HG03342 (cell line): Measurements from ENCODE around the gene RAPGEF1.

ENCODE experiments used
- ATAC-seq: cut with Tn5 transposase; IDR thresholded peaks from one replicate; pipeline ENCODE4 v1.9.1; 2021; ENCODE audit warnings: mild to moderate bottlenecking, moderate library complexity; ENCODE audit not compliant: unreplicated experiment

The RAPGEF1 gene

DNA sequence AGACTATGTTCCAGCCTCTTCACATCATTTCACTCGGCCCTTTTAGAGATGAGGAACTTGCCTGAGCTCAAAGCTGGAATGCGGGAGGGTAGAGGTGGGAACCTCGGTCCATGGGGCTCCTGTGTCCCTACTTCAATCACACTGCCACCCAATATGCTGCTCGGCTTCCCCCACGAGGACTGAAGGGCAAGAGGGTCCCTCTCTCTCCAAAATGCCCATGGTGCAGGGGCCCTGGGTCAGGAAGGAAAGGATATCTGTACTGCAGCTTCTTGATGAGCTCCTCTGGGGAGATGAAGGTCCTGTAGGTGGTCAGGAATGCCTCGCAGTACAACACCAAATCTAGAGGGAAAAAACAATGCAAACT is 148.0 kb downstream of the RAPGEF1 start:
- ATAC-seq = no peak

GRCh38 chr9:131590907-131591844 is 148.7 kb downstream of the RAPGEF1 start:
- no peak for ATAC-seq

DNA sequence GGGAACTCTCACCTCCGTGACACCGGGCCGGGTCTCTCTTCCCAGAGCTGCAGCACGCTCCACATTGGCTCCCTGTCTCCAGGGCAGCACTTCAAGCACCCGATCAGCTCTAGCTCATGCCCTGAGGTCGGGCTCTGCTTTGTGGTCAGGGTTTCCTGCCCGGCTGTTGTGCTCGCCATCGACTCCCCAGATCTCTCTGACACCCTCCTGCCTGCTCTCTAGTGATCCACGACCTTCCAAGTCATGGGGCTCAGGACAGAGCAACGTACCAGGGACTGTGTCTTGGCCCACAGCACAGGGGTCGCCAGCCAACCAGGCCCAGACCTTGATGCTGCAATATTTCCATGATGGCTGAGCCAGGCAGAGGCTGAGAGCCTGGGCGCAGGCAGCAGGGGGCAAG is 149.4 kb downstream of the RAPGEF1 start:
- no peak for ATAC-seq

- no peak for ATAC-seq
These were observed 149.9 kb downstream of the RAPGEF1 start for GRCh38 chr9:131589993-131590392.

DNA sequence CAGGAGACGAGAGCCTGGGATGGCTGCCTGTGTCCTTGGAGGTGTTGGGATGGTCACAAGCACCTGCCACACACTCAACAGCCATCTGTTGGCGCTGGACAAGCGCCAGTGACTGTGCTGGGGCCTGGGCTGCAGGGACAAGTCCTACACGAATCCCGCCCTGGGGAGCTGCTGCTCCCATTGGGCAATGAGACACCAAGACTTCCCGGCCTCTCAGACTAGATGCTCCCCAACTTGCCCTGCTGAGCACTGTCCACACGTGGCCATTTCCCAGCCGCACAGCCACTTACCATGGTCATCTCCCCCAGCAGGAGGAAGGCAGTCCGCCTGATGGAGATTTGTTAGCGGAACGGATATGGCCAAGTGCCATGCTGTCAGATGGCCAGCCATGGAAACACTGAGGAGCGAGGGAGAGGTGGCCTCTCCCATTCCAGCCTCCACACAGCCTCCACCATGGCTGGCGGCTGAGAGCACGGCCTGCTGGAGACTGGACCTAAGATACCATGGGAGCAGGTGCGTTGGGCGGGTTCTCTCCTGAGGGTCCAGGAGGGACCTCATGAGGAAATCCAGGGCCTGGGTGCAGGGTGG is 150.7 kb downstream of the RAPGEF1 start:
- no peak for ATAC-seq

- ATAC-seq = no peak
These were observed 151.5 kb downstream of the RAPGEF1 start for GRCh38 chr9:131588396-131588795.

GRCh38 chr9:131587906-131588305 is 152.0 kb downstream of the RAPGEF1 start:
- ATAC-seq = no peak

DNA sequence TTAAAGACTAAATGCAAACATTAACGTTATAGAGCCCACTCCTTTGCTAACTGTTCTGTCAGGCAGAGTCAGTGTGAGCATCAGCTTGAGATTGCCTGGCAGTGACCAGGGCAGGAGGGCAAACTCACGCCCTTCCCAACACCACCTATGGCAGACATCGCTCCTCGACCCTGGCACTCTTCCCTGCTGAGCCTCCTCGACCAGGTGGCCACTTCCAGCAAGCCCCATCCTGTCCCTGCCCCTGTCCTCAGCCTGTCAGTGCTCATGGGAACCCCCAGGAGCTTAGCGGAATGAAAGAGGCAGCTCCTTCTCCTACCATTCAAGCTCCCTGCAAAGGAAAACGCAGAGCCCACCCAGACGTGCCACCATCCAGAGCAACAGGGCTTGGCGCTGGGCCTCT is 152.5 kb downstream of the RAPGEF1 start:
- no peak for ATAC-seq

DNA sequence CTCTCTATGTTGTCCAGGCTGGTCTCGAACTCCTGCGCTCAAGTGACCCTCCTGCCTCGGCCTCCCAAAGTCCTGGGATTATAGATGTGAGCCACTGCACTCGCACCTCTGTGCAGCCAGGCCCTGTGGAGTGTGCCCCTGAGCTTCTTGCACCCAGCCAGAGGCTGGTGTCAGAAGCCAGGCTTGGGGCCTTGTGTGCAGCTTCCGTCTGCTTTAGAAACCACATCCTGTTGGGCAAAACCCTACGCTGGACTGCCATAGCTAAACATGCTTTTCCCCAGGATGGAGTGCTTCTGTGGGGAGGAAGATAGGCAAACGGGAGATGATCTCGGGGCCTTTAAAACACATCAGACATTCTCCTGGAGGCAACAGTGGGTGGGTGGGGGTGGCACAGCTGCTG is 154.5 kb downstream of the RAPGEF1 start:
- ATAC-seq = no peak

DNA sequence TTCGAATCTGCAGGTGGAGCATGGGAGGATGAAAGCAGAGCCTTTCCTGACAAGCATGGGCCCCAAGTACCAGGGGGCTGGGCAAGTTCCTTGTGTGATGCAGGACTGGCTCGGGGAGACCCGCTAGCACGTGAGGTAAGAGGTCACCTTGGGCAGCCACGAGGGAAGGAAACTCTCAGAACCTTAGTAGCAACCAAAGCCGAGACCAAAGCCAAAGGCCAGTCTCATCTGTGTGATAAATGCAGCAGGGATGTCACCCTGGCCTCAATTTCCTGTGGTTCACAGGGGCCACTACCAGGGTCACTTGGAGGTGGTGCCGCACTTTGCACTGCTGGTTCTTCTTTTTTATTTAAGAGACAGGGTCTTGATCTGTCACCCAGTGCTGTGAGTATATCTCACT is 155.0 kb downstream of the RAPGEF1 start:
- no peak for ATAC-seq

GRCh38 chr9:131583836-131584555 is 155.9 kb downstream of the RAPGEF1 start:
- ATAC-seq = no peak

DNA sequence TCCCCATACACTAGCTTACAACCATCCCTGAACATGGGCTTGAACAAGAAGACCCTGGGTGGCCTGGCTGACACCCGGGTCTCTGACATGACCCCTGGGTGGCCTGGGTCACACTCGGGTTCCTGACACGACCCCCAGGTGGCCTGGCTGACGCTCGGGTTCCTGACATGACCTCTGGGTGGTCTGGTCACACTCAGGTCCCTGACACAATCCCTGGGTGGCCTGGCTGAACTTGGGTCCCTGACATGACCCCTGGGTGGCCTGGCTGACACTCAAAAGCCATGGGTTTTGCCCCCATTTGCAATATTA is 156.6 kb downstream of the RAPGEF1 start:
- no peak for ATAC-seq

DNA sequence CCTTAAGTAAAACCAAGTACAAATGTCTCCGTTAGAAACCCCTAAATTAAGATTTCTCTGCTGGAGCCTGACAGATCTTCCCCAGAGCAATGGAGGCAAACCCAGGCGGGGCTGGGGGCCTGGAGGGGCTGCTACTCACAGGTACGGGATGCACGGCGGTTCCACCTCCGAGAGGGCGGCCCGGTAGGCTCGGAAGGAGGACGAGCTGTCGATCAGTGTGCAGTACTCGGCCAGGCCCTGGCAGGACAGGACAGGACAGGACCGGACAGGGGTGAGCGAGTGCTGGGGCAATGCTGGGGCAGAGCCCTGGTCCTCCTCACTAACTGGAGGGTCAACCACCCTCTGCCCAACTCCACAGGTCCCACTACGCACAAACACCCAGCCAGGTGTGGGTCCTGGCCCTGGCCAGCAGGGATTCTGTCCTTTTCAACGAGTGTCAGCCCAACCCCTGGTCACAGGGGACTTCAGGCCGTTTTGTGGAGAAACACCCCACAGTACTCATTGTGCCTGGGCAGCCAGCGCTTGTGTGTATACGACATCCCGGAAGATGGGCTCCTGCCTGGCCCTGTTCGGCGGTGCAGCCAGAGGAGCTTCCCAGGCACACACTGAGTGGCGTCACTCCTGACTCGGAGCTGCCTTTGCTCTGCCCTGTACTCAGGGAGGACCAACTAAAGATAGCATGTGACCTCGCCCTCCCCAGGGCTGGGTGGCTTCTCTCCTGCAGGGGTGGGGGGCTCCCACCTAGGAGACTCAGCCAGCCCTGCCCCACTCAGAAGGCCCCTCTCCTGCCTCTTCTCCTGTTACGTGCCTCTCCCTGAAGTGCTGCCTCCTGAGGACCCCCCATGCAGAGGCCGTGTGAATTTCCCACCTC is 157.2 kb downstream of the RAPGEF1 start:
- ATAC-seq = no peak

DNA sequence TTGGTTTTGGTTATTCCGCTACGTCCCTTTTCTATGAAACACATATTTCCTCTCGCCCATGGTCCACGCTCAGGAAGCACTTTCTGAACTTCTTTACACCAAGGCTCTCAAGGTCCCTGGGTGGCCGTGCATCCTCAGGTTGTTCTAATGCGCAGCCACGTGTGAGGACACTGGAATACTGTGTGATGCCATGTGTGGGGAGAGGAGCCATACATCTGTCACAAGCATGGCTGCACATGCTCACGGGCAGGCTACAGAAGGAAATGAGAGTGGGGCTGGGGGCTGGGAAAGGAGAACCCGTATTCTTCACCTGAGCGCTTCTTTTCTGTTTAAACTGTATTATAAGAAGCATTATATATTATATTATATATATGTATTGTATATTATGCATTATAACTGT is 157.8 kb downstream of the RAPGEF1 start:
- ATAC-seq = no peak

DNA sequence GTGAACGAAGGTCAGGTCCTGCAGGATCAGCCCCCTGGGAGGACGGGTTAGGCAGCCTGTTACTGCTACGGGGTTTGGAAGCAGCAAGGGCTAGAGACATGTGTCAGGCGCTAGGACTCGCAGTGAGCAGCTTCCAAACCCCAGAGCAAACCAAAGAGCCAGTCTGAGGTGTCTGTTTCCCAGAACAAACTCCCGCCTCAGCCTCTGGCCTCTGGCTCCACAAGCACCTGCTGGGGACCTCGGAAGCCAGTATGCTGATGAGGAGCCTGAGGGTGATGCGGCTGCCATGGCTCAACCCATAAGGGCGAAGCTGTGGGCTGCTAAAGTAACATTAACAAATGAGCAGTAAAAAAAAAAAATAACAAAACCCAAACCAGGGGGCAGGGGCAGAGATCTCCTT is 159.5 kb downstream of the RAPGEF1 start:
- no peak for ATAC-seq

GRCh38 chr9:131579789-131580211 is 160.1 kb downstream of the RAPGEF1 start:
- ATAC-seq = no peak

- ATAC-seq = peak; percentile 61
These were observed 161.0 kb downstream of the RAPGEF1 start for GRCh38 chr9:131578731-131579504.

DNA sequence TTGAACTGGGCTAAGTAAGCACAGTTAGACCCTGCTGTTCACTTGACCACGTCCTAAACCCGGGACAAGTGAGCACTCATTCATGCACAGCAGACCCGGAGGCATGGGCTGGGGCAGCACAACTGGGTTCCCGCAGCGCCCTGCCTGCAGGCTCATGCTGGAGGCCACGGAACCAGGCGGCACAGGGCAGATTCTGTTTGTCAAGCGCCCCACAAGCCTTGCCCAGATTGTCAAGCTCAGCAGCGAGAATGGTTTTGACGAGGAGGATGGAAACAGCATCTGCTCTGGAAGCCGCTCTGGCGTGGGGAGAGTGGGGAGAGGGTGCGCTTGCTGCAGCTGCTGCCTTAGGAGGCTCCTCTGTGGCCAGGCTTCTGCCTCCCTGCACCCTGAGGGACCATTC is 161.9 kb downstream of the RAPGEF1 start:
- no peak for ATAC-seq

GRCh38 chr9:131577005-131578000 is 162.6 kb downstream of the RAPGEF1 start:
- ATAC-seq = no peak
